HG02571 (cell line): Measurements from ENCODE around the gene HHAT.

Experiments used
- ATAC-seq: cut with Tn5 transposase; IDR thresholded peaks from one replicate; pipeline ENCODE4 v1.9.1; 2021; ENCODE audit warnings: mild to moderate bottlenecking, moderate library complexity; ENCODE audit not compliant: unreplicated experiment

Gene HHAT

DNA sequence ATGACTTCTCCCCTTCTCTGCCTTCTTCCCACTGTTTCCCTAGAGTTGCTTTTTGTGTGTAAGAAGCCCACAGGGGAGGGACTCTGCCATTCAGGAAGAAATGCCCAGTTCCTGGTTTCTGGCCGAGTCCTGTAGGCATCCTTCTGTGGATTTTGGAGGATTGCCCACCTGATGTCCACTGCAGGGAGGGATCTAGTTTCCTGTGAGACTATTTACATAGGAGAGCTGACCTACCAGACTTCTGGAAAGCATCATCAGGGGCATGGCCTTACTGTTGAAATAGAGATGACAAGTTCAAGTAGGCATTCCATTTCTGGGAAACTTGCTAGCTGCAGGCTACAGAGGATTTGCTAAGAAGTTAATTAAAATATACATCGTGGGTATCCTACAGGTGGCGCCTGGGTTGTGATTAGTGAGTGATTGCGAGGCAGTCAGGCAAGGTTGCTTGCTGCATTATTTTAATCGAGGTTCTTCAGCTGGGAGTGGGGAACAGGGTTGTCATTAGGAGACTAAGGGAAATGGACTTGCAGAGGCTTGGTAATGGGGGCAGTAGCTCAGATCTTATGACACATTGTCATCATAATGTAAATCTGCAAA lies 148.7 kb downstream of the HHAT start:
- no peak for ATAC-seq

DNA sequence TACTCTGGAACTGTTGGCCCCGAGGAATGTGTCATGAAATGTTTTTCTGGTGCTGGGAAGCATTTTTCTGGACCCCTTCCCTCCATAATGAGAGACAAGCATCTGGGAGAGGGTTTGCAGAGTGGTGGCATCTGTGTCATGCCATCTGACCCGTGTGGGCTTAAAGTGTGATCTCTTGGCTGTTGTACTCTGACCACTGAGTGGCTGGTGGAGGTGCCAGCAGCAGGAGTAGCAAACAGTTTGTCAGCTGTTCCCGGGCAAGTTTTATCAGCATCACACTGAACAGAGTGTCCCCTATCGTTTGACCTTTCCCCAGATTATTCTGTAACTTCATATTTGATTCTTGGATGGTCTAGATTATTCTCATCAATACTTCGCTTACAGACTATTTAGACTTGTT lies 150.1 kb downstream of the HHAT start:
- no peak for ATAC-seq

DNA sequence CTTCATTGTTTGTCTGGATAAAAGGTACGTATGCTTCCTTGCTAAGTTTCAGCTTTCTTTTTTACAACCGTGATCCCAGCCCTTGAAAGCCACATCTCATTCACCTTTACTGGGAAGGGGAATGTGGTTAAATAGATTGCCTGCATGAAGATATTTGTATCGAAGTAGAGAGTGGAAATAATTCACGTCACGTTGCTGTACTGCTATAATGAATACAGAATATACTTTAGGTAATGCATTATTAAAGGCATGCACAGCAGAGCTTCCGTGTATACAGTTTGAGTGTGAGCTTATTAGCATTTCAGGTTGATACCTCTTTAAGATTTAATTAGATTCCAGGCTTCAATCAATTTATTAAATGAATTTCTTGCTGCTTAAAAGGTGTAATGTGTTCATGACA lies 153.8 kb downstream of the HHAT start:
- no peak for ATAC-seq

DNA sequence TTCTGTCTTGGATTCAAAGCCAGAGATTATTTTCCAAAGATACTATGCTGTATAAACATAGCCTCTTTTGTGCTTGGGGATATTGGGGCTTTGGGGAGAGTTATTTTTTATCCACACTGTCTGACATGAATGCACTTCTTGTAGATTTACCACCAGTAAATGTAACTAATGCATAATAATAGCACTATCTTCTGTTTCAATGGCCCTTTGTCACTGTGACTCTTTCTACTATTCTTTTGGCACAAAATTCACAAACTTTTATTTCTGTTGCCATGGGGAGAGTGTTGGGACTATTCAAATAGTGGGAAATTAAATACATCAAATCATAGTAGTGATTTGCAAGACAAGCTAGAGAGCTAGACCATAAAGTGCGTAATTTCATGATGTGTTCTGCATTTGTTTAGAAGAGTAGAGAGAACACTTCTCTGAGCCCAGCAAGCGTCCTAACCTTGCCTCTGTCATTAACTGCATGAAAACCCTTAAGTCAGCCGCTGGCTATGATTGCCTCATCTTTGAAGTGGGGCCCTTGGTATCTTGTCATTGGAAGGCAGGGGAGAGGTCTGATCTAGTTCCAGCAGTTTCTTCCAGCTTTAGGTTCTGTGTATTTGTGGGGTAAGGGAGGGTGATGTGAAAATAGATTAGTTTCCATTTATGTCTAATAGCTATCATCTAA lies 154.4 kb downstream of the HHAT start:
- ATAC-seq = no peak

DNA sequence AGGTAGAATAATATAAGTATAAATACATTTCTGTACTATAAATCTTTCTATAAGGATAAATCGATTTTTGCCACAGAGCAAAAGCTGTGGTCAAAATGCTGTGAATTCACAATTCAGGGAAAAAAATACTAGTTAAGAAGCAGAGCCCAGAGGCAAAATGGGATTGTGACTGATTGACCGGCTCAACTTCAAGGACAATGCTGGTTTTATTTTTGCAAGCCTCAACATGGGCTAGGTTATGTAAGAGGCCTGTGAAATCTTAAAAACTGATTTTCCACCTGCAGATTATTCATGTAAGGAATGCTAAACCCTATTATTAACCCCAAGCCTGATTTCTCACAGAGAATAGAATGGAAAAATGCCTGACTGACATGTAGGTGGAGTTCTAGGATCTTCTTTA lies 155.1 kb downstream of the HHAT start:
- ATAC-seq = no peak

DNA sequence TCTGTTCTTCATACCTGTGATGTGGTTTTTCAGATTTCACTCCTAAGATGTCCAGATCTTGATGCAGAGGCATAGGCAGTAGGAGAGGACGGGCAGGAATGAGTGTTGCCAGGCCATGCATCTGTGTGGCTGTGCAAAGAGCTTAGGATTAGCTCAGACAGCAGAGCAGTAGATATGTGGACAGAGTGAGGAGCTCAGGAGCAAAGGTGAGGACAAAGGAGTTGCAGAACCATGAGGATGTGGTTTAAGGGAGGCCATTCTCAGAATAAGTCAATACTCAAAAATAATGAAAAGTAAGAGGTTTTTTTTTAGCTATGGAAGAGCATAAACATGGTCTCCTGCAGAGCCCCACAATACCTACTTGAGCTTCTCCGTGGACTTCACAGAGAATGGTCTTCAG lies 158.3 kb downstream of the HHAT start:
- no peak for ATAC-seq

DNA sequence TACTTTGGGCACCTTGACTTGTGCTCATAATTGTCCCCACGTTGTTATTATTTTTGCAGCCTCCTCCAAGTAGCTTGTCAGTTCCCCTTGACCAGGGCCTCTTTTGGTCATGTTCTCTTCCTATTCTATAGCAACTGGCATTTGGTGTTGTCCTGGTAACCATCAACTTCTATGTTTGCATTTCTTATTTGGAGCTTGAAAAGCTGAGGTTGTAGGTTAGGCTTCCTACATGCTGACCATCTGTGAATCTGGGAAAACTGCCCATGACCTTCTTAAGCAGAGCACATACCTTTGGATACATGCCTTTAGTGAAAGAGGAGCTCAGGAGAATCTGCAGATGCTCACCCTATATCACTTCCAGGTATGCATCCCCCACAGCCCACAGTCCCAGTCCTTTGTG lies 160.8 kb downstream of the HHAT start:
- no peak for ATAC-seq

DNA sequence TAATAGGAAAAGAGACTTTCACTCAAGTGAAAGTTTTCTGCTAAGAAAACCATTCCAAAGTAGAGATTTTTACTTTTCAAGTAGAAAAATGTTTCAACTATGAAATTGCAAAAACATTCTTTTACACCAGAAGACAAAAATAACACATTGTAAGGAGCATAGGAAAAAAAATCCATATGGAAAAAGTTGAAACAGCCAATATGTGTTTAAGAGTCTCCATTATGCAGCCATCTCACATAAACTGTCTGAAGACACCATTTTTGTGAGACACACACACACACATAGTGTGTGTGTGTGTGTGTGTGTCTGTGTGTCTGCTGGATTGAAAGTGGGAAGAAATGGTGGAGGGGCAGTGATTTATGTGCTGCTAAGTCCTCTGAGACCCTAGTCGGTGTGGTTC lies 162.1 kb downstream of the HHAT start:
- ATAC-seq = no peak

DNA sequence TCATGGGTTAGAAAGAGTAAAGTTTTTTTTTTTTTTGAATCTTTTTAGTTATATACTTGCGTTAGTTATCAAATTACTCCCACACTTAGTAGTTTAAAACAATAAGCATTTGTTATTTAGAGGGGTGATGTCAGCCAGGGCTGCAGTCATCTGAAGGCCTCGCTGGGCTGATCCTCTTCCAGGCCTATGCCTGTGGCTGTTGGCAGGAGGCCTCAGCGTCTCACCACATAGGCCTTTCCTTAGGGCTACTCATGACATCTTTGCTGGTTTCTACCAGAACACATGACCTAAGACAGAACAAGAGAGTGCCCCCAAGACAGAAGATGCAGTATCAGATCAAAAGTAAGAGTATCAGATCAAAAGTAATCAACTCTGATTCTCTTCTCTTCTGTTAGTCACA lies 167.4 kb downstream of the HHAT start:
- ATAC-seq = no peak

DNA sequence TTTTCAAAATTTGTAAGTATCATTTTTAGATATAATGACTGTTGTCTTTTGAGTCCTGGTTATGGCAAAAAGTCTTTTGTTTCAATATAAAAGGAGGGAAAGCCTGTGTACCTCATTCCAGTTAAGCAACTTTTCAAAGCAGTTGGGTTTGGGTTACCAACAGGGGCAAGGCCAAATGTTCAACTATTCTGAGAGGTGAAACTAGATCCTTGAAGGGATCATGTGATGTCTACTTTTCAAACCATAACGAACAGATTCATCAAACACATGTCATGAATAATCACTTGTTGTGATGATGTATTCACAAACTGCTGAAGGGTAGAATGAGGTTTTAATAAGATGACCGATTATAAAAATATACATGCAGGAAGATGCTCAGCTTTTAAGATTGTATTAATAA lies 171.3 kb downstream of the HHAT start:
- no peak for ATAC-seq

DNA sequence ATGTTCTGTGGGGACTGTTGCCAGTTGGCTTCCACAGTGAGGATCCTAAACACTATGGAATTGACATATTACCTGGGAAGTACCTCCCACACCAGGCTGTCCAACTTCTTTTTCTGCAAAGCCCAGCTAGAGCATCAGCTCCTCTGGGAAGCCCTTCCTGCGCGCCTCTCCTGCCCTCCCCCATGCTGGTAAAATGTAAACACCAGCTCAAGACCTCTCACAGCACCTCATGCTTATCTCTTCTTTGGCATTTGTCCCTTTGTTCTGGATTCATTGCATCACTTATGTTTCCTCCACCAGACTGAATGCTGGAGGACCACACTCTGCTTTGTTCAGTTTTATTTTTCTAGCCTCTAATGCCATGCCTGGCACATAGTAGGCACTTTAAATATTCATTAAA lies 172.1 kb downstream of the HHAT start:
- no peak for ATAC-seq

DNA sequence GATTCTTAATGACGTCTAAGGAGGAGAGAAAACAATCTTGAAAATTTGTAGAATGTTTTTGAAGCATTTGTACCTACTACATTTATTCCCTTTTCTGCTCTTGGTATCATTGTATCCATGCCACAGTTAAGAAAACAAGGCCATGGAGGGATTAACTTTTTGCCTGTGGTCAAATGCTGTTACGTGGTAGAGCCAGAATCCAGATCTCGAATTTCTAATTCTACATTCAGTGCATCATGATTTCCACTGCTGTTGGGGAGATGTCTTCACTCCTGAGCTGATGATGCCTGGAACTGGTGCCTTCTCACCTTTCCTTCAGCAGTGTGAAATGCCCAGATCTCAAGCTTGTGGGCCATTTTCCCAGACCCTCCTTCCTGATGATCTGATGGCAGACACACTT lies 175.6 kb downstream of the HHAT start:
- no peak for ATAC-seq

DNA sequence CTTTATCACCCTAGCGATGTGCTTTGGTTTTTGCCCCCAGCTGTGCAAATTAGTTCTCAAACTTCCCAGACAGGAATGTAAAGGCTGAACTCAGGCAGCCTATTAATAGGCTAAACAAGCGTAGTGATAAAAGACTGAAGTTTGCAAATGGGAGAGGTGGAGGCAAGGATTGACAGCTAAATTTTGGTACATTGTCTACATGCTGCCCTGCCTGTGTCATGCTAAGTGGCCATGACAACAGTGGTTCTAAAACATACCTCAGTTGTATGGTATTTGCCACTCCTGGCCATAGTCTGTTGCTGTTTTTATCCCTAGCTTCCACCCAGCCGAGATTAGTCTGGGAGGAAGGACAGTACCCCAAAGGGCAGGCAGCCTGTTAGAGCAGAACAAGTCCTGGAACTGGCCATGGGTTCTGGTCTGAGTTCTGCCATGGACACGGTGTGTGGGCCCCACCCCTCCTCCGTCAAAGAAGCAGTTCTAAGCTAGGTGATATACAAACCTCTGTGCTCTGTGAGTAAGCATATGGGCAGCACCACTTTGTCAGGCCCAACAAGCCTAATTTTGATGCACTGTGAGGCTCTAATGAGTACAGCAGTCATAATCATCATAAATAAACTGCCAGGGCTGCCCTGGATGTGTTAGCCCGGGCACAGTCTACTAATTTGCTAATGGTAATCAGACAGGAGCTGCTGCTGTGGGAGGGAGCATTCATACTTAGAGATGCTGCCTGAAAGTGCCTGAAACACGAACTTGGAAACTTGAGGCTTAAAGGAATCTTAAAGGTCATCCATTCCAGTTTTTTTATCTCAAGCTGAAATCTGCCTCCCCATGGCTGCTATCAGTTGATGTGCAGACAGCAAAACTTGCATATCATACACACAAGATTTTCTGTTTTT lies 177.1 kb downstream of the HHAT start:
- ATAC-seq = no peak

DNA sequence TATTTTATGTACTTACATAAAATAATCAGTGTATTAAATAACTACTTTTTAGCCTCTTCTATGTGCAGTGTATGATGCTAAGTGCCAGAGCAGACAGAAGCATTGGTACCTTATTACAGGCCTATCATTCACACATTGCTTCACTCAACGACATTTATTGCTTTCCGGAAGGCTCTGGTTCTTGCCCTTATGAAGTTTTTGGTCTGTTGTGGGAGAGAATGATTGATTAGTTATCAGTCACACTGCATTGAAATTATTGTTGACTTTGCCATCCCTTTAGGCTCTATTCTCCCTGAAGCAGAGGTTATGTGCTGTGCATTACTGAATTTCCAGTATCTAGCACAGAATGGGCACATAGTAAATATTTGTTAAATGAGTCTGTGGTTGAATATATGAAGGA lies 178.0 kb downstream of the HHAT start:
- no peak for ATAC-seq

DNA sequence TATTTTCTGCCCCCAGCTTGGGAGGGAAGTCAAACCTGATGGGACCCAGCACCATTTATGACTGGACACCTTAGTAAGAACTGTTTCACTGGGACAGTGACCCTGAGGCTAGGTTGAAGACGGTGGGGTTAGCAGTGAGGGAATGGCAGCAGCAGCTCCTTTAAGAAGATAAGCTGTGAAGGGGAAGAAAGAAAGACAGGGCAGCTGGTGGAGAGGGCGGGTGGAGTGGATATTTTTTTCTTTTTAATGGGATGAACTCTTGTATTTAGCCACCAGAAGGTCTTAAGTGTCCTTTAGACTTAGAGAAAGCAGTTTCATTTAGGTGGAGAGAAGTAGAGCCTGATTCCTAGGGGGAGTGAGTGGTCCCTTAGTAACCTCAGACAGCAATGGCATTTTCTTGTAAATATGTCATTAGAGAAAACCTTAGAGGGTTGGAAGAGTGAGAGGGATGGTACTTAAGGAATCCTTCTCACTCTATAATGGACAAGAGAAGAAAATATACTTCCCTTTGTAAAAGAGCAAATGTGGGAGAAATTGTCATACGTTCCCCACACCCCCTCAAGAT lies 187.5 kb downstream of the HHAT start:
- no peak for ATAC-seq

DNA sequence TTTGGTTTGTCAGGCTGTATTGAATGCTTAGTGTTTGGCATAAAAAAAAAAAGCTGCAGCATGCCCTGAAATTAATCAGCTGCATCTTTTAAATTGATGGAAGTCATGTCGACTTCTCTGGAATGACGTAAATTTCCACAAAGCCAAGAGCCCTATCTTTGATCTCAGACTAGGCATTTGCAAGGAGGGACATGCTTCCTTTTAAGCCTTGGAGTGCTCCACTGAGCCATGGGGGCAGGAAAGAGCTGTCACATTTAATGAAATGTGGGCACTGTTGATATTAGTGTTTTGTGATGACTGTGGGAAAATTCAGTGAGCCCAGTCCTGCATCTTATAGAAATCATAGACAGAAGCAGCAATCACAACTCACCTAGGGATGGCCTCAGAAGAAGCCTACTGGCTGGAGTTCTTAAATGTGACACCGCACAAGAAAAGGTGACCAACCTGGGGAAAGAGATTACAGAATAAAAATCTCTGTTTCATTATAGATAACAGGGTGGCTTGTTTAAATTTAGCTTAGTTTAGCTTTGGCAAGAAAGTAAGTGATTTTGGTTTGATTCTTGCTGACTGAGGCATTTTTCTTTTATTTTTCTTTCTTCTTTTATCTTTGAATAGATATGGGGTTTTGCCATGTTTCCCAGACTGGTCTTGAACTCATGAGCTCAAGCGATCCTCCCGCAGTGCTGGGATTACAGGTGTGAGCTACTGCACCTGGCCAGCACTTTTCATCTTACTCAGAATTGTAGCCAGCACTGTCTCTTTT lies 188.2 kb downstream of the HHAT start:
- ATAC-seq = no peak

DNA sequence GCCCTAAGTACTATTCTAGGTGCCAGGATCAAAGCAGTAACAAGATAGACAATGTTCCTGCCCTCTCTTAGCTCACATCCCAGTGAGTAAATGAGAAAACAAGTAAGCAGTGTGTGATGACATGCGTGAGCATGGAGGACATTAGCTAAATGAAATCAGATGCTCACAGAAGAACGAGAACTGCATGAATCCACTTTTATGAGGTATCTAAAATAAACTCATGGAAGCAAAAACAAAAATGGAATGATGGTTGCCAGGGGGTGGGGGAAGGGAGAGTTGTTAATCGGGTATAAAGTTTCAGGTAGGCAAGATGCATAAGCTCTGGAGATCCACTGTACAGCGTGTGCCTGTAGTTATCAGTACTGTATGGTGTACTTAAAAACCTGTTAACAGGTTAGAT lies 195.1 kb downstream of the HHAT start:
- ATAC-seq = no peak

DNA sequence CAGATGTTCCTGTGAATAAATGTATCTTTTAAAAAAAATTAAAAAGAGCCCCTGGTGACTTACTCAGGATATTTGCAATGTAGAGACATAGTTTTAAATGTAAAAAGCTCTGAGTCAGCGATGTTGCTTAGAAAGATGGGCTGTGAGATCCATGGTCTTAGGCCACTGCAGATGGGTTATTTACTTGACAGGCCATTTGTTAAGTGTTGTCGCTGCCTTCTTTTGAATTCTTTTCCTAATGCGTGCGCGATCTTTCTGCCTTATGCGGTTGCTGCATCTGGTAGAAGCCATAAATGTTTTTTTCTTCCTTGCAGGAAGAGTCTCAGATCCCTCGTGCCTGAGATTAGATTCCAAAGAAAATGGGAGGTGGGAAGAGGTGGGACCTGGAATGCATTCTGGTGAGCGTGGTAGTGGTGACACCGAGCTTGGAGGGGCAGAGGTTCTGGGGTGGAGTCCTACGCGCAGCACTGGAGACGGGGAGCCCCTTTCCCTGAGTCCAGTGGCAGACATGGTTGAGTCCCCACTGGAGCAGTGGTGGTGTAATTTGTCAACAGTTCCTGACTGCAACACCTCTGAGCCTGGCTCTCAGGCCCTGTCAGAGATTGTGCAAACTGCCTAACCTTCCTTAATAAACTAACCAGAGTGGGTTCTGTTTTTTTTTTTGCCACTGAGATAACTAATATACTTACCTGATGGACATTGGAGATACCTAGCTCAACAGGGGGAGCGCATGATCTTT lies 197.2 kb downstream of the HHAT start:
- ATAC-seq = no peak

DNA sequence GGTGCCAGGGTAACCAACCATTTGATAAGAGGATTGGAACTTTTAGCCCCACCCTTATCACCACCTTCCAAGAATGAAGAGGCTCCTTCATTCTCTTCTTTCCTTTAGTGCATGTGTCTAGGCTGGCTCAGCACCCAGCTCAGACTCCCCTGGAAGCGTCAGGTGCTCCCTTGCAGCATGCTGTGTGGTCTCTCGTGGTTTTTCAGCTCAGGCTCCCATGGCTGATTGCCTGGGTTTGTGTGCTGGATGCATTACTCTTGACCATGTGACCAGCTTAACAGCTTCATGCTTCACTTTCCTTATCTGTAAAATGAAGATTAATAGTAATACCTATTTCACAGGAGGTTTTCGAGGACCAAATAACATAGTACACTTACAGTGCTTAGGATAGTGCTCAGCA lies 198.4 kb downstream of the HHAT start:
- no peak for ATAC-seq

DNA sequence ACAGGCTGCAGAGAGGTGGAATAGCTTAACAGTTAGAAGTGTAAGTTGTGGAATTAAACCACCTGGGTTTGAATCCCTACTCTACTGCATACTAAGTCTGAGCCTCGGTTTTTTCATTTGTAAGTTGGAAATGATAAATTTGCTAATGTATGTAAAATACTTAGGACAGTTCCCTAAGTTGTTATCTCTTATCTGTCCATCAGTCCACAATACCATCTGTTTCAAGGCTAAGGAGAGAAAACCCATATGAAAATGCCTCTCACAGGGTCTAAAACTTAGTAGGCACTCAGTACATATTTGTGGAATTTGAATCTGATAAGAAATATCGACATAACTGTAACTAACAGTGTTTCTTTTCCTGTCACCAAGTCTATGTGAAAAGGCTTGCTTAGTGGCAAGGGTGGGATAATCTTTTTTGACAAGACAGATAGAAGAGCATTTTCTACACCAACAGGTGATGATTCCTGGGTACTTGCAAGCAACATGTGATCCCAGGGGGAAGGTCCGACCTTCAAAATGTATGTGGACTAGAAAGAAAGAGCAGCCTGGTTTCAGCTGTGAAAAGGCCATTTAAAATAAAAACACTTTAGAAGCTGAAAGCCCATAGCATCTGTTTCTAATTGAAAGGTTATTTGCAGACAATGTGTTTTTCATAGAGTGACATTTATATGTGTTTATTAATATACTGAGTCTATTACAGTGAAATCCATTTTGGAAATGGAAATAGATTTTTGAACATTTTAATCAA lies 202.9 kb downstream of the HHAT start:
- no peak for ATAC-seq
